HG03457 (cell line): ENCODE results near the gene DNAI1.
"Not testable (repeated sequence)": the region's sequence is repeated elsewhere in the genome, so short reads cannot be mapped to it uniquely, and the experiment has no call there.

ENCODE experiments used
- ATAC-seq: cut with Tn5 transposase; IDR thresholded peaks from one replicate; pipeline ENCODE4 v1.9.1; 2021; ENCODE audit warnings: moderate number of reproducible peaks; ENCODE audit not compliant: unreplicated experiment

Gene DNAI1

DNA sequence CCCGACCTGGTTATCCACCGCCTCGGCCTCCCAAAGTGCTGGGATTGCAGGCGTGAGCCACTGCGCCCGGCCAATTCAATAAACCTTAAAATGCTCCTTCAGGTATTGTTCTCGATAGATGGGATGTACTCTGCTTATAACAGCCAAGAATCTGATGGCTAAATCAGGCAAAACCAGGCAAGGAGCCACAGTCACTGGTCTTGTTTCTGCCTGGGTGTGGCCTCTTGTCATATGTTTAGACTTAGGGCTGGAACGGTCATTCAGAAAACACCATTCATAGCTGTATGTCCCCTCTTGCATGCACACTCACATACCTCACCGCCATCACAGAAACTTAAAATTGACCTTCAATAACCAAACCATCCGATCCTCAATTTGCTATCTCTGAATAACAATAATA is 8.0 kb upstream of the DNAI1 start:
- ATAC-seq: no peak

DNA sequence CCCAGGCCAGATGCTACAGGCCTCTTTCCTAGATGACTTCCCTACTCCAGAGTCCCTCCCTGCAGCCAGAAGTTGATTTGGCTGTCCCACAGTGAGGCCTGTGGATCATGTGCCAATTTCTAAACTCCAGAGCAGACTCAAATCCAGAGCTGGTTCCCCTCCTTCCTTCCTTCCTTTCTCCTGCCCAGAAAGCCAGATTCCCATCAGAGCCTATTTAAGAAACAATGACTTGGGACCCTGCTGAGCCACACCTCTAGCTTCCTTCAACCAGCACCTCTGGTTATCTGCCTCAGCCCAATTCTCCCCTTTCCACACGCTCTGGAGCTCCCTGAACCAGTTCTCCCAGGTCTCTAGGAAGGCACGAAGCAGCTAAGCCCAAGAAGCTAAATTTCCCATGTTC is 7.5 kb upstream of the DNAI1 start:
- no peak for ATAC-seq

DNA sequence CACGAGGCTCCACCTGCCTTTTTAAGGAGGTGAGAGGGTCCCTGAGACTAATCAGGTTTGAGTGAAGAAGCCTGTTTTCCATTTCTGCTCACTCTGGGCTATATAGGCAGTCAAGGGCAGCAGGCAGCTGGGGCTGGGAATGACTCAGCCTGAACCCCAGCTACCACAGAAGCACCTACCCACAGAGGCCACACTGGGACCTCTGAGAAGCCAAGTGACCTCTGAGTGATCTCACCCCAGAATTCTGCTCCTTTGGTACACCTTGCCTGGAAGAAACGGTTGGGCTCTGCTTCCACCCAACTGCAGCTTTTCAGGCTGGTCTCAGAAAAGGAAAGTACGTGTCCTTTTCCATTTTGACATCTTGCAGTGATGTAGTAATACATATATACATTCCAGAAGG is 7.1 kb upstream of the DNAI1 start:
- ATAC-seq: no peak

DNA sequence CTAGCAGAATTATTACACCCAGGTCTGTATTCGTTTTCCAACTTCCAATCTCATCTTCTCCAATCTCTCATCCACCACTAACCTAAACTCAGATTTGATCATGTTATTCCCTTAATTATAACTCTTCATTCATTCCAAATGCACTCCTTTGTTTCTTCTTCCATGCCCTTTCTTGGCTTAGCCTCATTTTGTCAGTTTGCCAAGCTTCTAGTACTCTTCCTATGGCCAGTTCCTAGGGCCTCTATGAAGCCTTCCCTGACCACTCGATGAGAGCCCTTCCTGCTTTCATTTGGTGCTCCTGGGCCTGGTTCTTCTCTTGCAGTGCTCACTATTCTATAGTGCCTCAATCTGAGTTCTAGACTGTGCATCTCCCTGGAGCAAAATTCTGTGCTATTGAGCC is 6.0 kb upstream of the DNAI1 start:
- ATAC-seq: no peak

DNA sequence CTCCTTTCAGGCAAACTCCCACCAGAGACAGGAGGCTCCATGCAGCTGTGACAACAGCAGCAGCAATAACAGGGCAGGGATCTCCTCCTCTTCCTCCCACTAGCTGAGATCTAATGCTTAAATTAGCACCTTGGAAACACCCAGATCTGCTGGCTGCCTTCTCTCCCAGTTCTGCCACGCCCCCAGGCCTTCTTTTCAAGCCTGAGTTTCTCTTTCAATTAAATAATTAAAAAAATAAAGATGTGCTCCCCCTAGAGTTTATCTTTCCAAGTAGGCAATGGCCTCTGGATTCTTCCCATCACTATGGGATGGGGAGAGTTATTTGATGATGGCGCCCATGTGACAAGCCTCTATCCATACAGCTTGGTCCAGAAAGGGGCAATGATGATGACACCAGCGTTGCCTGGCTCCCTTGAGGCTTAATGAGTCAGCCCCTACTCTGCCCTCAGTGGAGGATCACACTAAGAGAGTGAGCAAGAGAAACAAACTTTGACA is 4.0 kb upstream of the DNAI1 start:
- no peak for ATAC-seq

DNA sequence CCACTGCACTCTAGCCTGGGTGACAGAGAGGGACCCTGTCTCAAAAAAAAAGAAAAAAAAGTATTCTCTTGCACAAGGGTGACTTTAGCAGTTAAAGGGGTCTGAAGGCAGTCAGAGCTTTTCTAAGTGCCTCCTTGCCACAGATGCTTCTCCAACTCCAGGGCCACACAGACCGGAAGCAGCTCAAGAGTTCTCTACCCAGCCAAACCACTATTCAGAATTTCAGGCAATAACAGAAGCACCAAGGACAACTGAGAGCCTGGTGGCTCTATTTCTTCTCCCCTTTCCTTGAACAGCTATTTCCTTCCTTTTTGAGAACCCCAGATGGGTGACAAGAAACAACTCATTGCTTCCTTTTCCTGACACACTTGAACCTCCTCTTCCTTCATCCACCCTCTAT is 2.5 kb upstream of the DNAI1 start:
- no peak for ATAC-seq

DNA sequence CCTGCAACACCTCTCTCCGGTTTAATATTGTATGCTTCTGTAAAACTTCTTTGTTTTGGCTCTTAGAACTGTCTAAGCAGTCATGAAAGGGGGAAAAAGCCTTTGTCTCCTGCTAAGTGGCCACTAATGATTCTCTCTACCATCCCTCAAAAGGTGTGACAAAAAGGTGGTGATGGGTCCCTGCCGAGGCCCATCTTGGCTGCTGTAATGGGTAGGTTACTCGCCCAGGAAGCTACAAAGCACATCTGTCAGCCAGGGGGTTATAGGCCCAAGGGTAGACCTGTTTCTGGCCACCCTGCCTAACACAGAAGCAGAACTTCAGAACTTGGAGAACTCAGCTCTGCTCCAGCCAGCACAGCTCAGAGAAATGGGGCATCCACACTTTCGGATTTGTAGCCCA is 1.9 kb upstream of the DNAI1 start:
- no peak for ATAC-seq

DNA sequence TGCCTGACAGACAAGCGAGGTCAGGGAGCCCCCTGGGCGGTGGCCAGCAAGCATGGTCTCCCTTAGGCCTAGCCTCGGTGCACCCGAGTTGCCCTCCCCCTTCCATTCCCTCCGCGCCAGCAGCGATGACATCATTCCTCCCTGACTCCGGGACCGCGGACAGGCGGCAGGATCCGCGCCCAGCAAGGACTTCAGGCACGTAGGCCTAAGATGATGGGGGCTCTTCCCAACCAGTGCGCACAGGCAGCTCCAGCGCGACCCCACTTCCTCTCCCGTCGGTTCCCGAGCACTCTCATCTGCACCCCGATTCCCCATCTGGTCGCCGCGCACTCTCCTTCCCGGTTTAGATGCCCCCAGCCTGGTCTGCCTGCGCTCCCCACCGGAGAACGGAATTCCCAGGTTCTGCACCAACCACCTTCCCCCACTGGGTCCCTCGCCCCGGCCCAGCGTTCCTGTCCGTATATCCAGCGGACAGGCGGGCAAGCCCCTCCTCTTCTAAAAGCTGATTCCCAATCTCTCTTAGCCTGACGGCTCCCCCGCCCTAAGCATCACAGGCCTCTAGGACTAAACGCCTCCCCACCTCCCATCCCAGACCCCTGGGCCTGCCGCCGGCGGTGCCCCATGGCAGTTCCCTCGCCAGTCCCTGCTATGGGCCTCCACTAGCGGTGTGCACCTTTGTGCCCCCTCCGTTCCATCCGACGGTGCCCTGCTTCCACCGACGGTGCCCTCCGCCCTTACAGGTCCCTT is 1.2 kb upstream of the DNAI1 start:
- ATAC-seq: no peak

DNA sequence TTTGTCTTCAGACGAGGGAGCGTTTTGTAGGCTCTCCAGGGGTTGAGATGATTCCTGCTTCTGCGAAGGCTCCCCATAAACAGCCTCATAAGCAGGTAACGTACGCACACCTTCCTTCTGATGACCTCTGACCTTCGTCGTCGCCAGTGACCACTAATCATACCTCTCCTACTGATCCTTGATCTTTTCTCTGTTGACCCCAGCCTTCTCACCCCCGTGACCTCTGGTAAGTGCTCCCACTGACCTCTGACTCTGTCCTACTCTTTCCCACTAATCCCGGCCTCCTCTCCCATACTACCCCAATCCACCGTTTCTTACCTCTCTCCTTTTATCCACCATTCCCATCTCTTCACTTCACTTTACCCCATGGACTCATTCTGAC is 345 bp downstream of the DNAI1 start:
- ATAC-seq: no peak

DNA sequence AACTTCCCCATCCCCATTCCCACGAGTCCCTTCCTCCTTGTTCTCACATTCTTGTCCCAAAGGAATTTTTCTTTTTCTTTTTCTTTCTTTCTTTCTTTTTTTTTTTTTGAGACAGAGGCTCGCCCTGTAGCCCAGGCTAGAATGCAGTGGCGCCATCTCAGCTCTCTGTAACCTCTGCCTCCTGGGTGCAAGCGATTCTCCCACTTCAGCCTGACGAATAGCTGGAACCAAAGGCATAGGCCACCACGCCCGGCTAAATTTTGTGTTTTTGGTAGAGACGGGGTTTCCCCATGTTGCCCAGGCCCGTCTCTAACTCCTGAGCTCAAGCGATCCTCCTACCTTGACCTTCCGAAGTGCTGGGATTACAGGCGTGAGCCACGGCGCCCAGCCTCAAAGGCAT is 751 bp downstream of the DNAI1 start:
- ATAC-seq: no peak

DNA sequence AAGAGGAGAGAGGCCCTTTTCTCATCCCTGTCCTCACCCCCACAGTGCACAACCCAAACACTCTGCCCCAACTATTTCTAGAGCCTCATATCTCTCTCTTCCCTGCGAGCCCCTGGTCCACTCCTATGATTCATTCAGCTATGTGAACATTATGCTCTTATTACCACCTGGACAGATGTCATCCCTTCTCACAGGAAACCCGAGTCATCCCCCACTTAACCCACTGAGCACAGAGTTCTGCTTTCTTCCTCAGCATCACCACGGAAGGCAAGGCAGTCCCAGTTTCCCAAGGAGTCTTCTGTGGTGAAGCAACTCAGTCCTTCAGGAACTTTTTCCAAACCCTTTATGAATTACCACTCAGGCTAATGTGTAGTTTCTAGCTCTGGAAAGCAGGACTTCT is 1.3 kb downstream of the DNAI1 start:
- ATAC-seq: no peak

DNA sequence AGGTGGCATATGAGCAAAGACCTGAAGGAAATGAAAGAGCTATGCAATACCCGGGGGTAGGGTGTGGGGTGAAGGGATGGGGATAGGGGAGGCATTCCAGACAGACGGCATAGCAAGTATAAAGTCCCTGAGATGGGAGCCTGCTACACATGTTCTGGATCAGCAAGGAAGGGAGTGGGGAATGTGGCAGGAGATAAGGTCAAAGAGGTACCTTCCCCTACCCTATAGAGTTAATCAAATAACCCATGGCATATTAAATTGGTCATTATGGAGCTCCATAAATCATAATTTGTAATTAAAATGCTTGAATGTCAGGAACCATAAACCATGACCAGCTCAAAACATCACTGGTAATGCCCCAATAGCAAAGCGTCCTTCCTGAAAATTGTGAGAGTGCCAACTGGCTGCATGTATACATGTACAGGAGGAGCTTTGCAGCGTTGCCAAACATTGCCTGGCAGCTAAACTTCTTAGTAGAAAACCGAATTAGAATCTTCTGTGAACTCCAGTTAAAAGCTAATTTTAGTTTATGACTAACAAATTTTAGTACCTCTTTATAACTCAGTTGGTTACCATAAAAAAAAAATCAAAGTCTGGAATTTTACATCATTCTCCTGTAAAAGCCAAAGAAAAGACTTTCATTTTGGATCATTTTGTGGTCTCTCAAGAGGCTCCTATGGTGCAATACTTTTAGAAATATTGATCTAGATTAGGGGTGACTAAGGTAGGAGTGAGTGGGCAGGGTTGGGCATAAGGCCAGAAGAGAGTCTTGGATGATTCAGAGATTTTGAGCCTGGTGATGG is 4.7 kb downstream of the DNAI1 start:
- no peak for ATAC-seq

DNA sequence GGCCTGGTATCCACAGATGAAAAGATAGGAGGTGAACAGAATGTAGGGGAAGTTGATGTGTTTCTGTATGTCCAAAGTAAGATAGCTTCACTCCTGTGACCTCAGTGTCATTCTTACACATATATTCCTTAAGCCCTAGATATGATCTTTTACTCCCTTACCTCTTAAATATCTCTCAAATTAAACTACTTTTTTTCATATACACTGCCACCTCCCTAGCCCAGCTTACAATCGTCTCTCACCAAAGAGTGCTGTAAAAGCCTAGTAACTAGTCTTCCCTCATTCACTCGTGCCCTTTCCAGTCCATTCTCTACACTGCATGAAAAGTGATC is 5.3 kb downstream of the DNAI1 start:
- ATAC-seq: no peak

DNA sequence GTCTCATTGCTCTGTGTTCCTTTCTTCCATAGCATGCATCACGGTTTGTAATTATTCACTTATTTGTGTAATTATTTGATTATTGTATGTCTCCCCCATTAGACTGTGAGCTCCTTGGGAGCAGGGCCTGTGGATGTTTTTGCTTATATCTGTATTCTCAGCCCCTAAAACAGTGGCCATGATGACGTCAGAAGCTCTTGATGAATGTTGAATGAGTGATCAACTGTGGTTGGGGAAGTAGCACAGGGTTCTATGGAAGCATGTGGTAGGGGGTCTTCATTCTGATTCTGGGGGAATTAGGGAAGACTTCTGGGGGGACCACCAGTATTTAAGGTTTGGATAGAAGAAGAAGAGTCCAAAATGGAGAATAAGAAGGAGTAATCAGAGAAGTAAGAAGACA is 6.0 kb downstream of the DNAI1 start:
- no peak for ATAC-seq

DNA sequence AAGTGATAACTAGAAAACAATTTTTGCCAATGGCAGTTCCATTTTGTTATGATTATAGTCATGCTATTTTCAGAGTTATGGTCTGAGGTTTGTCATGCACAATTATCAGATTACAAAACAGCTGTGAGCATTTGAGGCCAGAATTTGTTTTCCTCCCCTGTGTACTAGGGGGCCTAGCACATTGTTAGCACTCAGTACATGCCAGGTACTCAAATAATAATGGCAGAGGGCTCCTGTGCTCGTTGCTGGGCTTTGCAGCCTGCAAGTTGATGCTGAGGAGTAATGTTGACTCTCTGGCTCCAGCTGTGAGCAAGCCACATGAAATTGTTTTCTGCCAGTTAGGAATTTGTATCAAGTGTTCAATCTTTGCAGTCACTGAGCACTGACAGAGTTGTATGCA is 6.9 kb downstream of the DNAI1 start:
- ATAC-seq: no peak

DNA sequence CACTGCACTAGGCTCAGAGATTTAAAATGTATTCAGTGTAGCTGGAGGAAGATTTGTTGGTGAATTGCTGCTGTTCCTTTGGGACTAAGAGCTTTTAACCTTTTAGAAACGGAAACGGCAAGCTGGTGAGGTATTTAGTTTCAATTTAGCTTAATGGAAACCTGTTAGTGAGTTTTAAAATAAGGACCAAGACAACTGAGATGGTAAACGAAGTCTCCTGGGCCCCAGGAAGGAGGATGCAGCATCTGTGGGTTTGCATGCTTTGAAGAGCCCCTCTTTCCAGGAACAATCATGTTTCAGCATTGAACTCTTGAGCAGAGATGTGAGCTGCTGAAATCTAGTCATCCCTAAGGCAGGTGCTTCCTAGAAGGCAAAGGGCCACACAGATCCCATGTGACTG is 16.5 kb downstream of the DNAI1 start:
- ATAC-seq: no peak

DNA sequence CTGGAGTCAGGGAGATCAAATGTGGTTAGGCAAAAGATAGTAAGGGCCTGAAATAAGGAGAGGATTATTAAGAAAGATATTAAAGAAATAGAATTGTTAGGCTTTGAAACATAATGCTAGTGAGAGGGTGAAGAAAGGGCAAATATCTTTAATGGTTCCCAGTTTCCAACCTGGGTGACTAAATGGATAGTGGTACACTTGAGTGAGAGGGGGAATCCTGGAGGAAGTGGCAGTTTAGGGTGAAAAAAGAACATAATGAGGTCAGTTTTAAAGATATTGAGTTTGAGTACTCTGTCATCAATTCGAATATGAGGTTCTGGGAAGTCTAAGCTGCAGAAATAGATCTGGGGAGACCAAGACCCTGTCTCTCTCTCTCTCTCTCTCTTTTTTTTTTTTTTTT is 18.9 kb downstream of the DNAI1 start:
- no peak for ATAC-seq

DNA sequence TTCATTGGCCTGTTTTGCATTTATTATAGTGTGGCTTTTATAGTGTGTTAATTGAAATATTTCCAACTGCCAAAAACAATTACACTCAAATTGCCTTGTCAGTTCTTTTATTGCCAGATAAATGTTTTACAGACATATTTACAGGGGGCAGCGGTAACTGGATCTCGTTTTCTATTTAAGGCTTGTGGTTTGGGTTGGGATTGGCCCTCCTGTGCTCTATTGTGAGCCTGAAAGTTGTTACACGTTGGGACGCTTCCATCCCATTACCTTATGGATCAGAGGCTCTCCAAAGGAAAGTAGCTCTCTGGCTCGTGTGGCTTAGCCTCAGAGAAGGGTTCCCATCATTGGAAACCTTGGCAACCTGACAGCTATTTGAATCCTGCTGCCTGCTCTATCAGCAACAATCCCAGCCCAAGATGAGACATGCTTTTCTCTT is 20.8 kb downstream of the DNAI1 start:
- no peak for ATAC-seq

DNA sequence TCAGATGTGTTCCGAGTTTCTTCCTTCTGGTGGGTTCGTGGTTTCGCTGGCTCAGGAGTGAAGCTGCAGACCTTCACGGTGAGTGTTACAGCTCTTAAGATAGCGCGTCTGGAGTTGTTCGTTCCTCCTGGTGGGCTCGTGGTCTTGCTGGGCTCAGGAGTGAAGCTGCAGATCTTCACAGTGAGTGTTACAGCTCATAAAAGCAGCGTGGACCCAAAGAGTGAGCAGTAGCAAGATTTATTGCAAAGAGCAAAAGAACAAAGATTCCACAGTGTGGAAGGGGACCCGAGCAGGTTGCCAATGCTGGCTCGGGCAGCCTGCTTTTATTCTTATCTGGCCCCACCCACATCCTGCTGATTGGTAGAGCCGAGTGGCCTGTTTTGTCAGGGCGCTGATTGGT is 23.0 kb downstream of the DNAI1 start:
- ATAC-seq: not testable (repeated sequence)

DNA sequence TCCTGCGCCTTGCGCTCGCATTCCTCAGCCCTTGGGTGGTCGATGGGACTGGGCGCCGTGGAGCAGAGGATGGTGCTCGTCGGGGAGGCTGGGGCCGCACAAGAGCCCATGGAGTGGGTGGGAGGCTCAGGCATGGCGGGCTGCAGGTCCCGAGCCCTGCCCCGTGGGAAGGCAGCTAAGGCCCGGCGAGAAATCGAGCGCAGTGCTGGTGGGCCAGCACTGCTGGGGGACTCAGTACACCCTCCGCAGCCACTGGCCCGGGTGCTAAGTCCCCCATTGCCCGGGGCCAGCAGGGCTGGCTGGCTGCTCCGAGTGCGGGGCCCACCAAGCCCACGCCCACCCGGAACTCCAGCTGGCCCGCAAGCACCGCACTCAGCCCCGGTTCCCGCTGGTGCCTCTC is 24.1 kb downstream of the DNAI1 start:
- not testable (repeated sequence) for ATAC-seq

DNA sequence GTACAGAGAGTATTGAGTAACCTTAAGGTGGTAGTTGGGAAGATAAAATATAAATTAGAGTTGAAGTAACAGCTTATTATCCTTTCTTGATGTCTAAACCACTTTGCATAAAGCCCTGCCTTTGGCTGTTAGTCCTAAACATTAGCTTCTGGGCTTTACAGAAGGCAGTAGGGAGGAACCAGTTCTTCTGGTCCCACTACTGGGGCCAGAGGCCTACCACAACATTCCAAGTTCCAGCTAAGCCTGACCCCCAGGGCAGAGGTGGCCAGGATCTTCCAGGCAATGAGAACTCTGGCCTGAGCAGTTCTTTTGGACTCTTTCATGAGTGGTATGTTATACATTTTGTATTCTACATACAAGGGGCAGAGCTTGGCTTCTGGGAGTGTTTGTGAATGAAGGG is 26.1 kb downstream of the DNAI1 start:
- ATAC-seq: no peak

DNA sequence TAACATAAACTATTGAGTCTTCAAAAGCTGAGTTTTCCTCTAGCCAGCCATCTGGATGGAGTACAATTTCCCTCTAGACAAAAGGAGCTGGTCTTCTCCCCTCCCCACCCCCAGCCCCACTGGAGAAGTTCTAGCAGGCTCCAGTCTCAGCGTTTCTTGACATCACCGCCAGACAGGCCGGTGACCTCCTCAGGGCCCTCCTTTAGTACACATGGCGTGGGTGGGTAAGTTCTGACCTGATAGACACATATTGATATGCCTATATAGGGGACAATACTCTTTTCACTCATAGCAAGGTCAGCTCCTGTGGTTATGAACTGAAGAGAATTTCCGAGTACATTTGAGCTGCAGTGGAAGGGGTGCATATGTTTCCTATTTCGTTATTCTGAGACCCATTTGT is 27.2 kb downstream of the DNAI1 start:
- no peak for ATAC-seq

DNA sequence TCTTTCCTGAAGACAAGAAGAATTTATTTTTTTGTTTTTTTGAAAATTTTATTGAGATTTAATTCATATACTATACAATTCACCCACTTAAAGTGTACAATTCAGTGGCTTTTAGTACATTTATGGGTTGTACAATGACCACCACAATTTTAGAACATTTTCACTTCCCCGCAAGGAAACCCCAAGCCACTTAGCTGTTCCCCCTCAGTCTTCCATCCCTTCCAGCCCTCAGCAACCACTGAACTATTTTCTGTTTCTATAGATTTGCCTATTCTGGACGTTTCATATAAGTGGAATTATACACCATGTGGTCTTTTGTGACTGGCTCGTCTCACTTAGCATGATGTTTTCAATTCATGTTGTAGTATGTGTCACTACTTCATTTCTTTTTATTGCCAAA is 28.0 kb downstream of the DNAI1 start:
- no peak for ATAC-seq
